Tibial nerve (tissue), 4 donors: ENCODE measurements around the gene SEC24D. TPM values are rescaled to one million over a fixed set of nuclear protein-coding genes. Genes with fewer than 3 reads are reported as not detected.

Experiments used
- DNase-seq, 2 donors: peaks; one replicate each; pipeline ENCODE4 v3.0.0-alpha.2; 2019; ENCODE audit warnings: low spot score in 2 of 2
- H3K27ac ChIP-seq, 4 donors: fragments of 200-600 bp; sonication (generic) in 3 of 4; one replicate each; pipeline ENCODE4 v1.5.1; 2017 to 2019; ENCODE audit warnings: mild to moderate bottlenecking in 1 of 4
- H3K27me3 ChIP-seq, 2 donors: fragments of 200-600 bp; sonication (generic) in 1 of 2; one replicate each; pipeline versions ENCODE4 v1.5.1 to v1.6.0; 2017 to 2019
- H3K36me3 ChIP-seq, 3 donors: fragments of 200-600 bp; sonication (generic); one replicate each; pipeline ENCODE4 v1.5.1; 2018 to 2019
- H3K4me1 ChIP-seq, 4 donors: fragments of 200-600 bp; sonication (generic) in 3 of 4; one replicate each; pipeline ENCODE4 v1.5.1; 2017 to 2019
- H3K4me3 ChIP-seq, 4 donors: fragments of 200-600 bp; sonication (generic) in 3 of 4; one replicate each; pipeline ENCODE4 v1.5.1; 2017 to 2019; ENCODE audit warnings: mild to moderate bottlenecking in 1 of 4, moderate library complexity in 1 of 4
- H3K9me3 ChIP-seq, 4 donors: fragments of 200-600 bp; sonication (generic) in 3 of 4; one replicate each; pipeline ENCODE4 v1.5.1; 2017 to 2019
- CTCF ChIP-seq, 5 experiments: fragments of 200-600 bp in 3 of 5; fragments of 450-650 bp in 2 of 5; sonication (generic) in 3 of 5; IDR thresholded peaks; one replicate each; pipeline ENCODE4 v1.5.1; 2016 to 2019; ENCODE audit warnings: antibody characterized with exemption in 5 of 5, mild to moderate bottlenecking in 3 of 5, moderate library complexity in 2 of 5
- EP300 ChIP-seq, 2 donors: sonication (generic); formaldehyde crosslinking; IDR thresholded peaks; one replicate each; pipeline ENCODE4 v1.6.1; 2017; ENCODE audit warnings: antibody characterized with exemption in 2 of 2, mild to moderate bottlenecking in 1 of 2
- POLR2A ChIP-seq, 2 donors: fragments of 450-650 bp; IDR thresholded peaks; one replicate each; pipeline ENCODE4 v1.6.1; 2017; ENCODE audit warnings: antibody characterized with exemption in 2 of 2, mild to moderate bottlenecking in 2 of 2, moderate library complexity in 2 of 2
- WGBS, 2 donors: methylation state at CpG; one replicate each; pipeline ENCODE4 v1.1.5; 2018; 5-methylcytosine and 5-hydroxymethylcytosine counted together
- total RNA-seq, 4 donors: library from RNA; depleted of rRNA; stranded (reverse); fragments of >200 nt; gene quantifications; one replicate each; pipeline ENCODE4 v1.1.0, GENCODE V29; 2016

The SEC24D gene
- total RNA-seq, 4 donors from 2014 or later: 24.0 to 54.6 (median 34.0) TPM

GRCh38 chr4:118811832-118812231 is 24.1 kb downstream of the SEC24D start:
- WGBS, 2 donors: 66 to 74% methylated on average over 3 of the region's 3 CpGs
- H3K9me3 ChIP-seq: no peaks in the 10 kb centered on the region
- H3K36me3 ChIP-seq: peaks cover 6 to 78% (median 18%) of the 10 kb centered on the region in 3 donors
- no peak for DNase-seq
- peak overlapping the region in 3 of 4 donors; percentile 37 to 72 (median 67) for H3K27ac ChIP-seq
- H3K4me3 ChIP-seq: no peak overlapping the region
- peaks cover 0 to 9% (median 0%) of the 10 kb centered on the region in 4 donors for H3K4me1 ChIP-seq
- H3K27me3 ChIP-seq: no peaks in the 10 kb centered on the region
- TF ChIP-seq CTCF (IDR thresholded peaks at IDR 0.05) (no peak), POLR2A (IDR thresholded peaks at IDR 0.05) (no peak), EP300 (IDR thresholded peaks at IDR 0.05) (no peak)

- no peak for DNase-seq
- TF ChIP-seq CTCF (IDR thresholded peaks at IDR 0.05): no peak
- TF ChIP-seq EP300 (IDR thresholded peaks at IDR 0.05): peak in 1 of 2 donors; percentile 55
- TF ChIP-seq POLR2A (IDR thresholded peaks at IDR 0.05): no peak
- WGBS, 2 donors: 56 to 61% methylated on average over 3 of the region's 3 CpGs
Observed at GRCh38 chr4:118810991-118811764, 24.7 kb downstream of the SEC24D start.

GRCh38 chr4:118807659-118808058 is 28.3 kb downstream of the SEC24D start:
- TF ChIP-seq POLR2A (IDR thresholded peaks at IDR 0.05) (no peak), CTCF (IDR thresholded peaks at IDR 0.05) (no peak), EP300 (IDR thresholded peaks at IDR 0.05) (no peak)
- H3K4me1 ChIP-seq: peaks cover 0 to 9% (median 0%) of the 10 kb centered on the region in 4 donors
- H3K27ac ChIP-seq: no peak overlapping the region
- no peaks in the 10 kb centered on the region for H3K9me3 ChIP-seq
- peaks cover 0 to 73% (median 0%) of the 10 kb centered on the region in 3 donors for H3K36me3 ChIP-seq
- DNase-seq: no peak
- no peaks in the 10 kb centered on the region for H3K27me3 ChIP-seq
- H3K4me3 ChIP-seq: no peak overlapping the region
- WGBS, 2 donors: 94 to 96% methylated on average over 2 of the region's 2 CpGs

More at GRCh38 chr4:118810991-118811764, 24.7 kb downstream of the SEC24D start:
- Histone ChIP-seq H3K36me3 (peaks cover 6 to 85% (median 18%) of the 10 kb centered on the region in 3 donors), H3K4me1 (peaks cover 0 to 9% (median 0%) of the 10 kb centered on the region in 4 donors), H3K9me3 (no peaks in the 10 kb centered on the region), H3K27ac (peak overlapping the region in 3 of 4 donors; percentile 37 to 72 (median 67)), H3K4me3 (no peak overlapping the region), H3K27me3 (no peaks in the 10 kb centered on the region)

GRCh38 chr4:118803253-118803652 is 32.7 kb downstream of the SEC24D start:
- H3K27me3 ChIP-seq: no peaks in the 10 kb centered on the region
- no peak overlapping the region for H3K27ac ChIP-seq
- H3K4me1 ChIP-seq: no peaks in the 10 kb centered on the region
- H3K4me3 ChIP-seq: no peak overlapping the region
- peaks cover 0 to 66% (median 4%) of the 10 kb centered on the region in 3 donors for H3K36me3 ChIP-seq
- DNase-seq: no peak
- TF ChIP-seq EP300 (IDR thresholded peaks at IDR 0.05) (no peak), CTCF (IDR thresholded peaks at IDR 0.05) (no peak), POLR2A (IDR thresholded peaks at IDR 0.05) (no peak)
- H3K9me3 ChIP-seq: no peaks in the 10 kb centered on the region
- WGBS, 2 donors: 81 to 82% methylated on average over 1 of the region's 1 CpG

- H3K27ac ChIP-seq: peak overlapping the region in 1 of 4 donors; percentile 6
- 76 to 89% methylated on average over 1 of the region's 1 CpG for WGBS, 2 donors
- H3K27me3 ChIP-seq: no peaks in the 10 kb centered on the region
- TF ChIP-seq EP300 (IDR thresholded peaks at IDR 0.05): no peak
- H3K4me3 ChIP-seq: no peak overlapping the region
- H3K36me3 ChIP-seq: peaks cover 0 to 62% (median 7%) of the 10 kb centered on the region in 3 donors
- H3K4me1 ChIP-seq: no peaks in the 10 kb centered on the region
- no peaks in the 10 kb centered on the region for H3K9me3 ChIP-seq
- DNase-seq: no peak
Observed at GRCh38 chr4:118801895-118802575, 33.9 kb downstream of the SEC24D start.
